Measurements from ENCODE around the gene HYAL2. TPM values are rescaled to one million over a fixed set of nuclear protein-coding genes. Genes with fewer than 3 reads are reported as not detected.

The HYAL2 gene
- total and polyA plus RNA-seq, 9 of the 15 experiments (the other 6 are each of a cell fraction or from before 2014, with no cell fraction given), result 0.36 to 22.7 (median 11.4) TPM; not detected in 1

- no peak for TF ChIP-seq MXD1 (CRISPR knock-in tag; IDR thresholded peaks at IDR 0.05; ENCODE audit: borderline replicate concordance, poor library complexity, severe bottlenecking)
- no peak for TF ChIP-seq NBN (IDR thresholded peaks at IDR 0.05; ENCODE audit: low read depth)
- TF ChIP-seq ZKSCAN3 (CRISPR knock-in tag; IDR thresholded peaks at IDR 0.05), result no peak
- no peak for TF ChIP-seq NELFE (IDR thresholded peaks at IDR 0.05; ENCODE audit: insufficient read depth, insufficient read length)
- no peak for TF ChIP-seq GABPB2 (CRISPR knock-in tag; conservative IDR thresholded peaks at IDR 0.05)
- no peak for TF ChIP-seq THAP7 (CRISPR knock-in tag; IDR thresholded peaks at IDR 0.05)
- TF ChIP-seq POLR2A (conservative IDR thresholded peaks at IDR 0.05), result peak; percentile 54
- TF ChIP-seq TRIM25 (IDR thresholded peaks at IDR 0.05; ENCODE audit: borderline replicate concordance), result no peak
- peak; percentile 96 for TF ChIP-seq SMAD3 (CRISPR knock-in tag; conservative IDR thresholded peaks at IDR 0.05)
- peak; percentile 95 for TF ChIP-seq MAX (CRISPR knock-in tag; IDR thresholded peaks at IDR 0.05)
- TF ChIP-seq MCM7 (IDR thresholded peaks at IDR 0.05), result no peak
- peak; percentile 93 for TF ChIP-seq MTA1 (IDR thresholded peaks at IDR 0.05; ENCODE audit: borderline replicate concordance)
- TF ChIP-seq ZC3H11A (IDR thresholded peaks at IDR 0.05; ENCODE audit: low read depth, low read length), result 0 out of 2 replicates have a peak, but pooled peaks have one; percentile 39
- TF ChIP-seq ATF2 (CRISPR knock-in tag; IDR thresholded peaks at IDR 0.05), result no peak
- no peak for TF ChIP-seq PHB2 (IDR thresholded peaks at IDR 0.05; ENCODE audit: low read depth)
- TF ChIP-seq MITF (IDR thresholded peaks at IDR 0.05), result no peak
- peak; percentile 79 for TF ChIP-seq SAP30 (IDR thresholded peaks at IDR 0.05; ENCODE audit: borderline replicate concordance, insufficient read depth, low read depth, low read length, poor library complexity, severe bottlenecking)
- TF ChIP-seq TFAM (CRISPR knock-in tag; conservative IDR thresholded peaks at IDR 0.05), result no peak
- peak; percentile 97 for TF ChIP-seq SP1 (CRISPR knock-in tag; IDR thresholded peaks at IDR 0.05)
- no peak for TF ChIP-seq PYGO2 (tag; IDR thresholded peaks at IDR 0.05)
- no peak for TF ChIP-seq TOE1 (IDR thresholded peaks at IDR 0.05; ENCODE audit: borderline replicate concordance)
- TF ChIP-seq TOE1 (CRISPR knock-in tag; IDR thresholded peaks at IDR 0.05; ENCODE audit: borderline replicate concordance, low read depth), result no peak
- TF ChIP-seq NFRKB (IDR thresholded peaks at IDR 0.05; ENCODE audit: low read depth), result no peak
Observed at GRCh38 chr3:50292159-50293078, 30.1 kb downstream of the HYAL2 start, which contains the start of gene IFRD2 (continued).
